Parathyroid adenoma (tissue), 2 donors: Measurements from ENCODE around the gene RASSF4.

ENCODE experiments used
- H2AFZ ChIP-seq: fragments of 300-600 bp; sonication (generic); one replicate; pipeline ENCODE4 v1.7.0; 2017; ENCODE audit warnings: antibody characterized with exemption, mild to moderate bottlenecking
- H3K27ac ChIP-seq: fragments of 300-600 bp; sonication (generic); one replicate; pipeline ENCODE4 v1.7.0; 2017
- H3K27me3 ChIP-seq: fragments of 300-600 bp; sonication (generic); one replicate; pipeline ENCODE4 v1.7.0; 2017; ENCODE audit warnings: low read length; ENCODE audit not compliant: control insufficient read depth, insufficient read depth
- H3K36me3 ChIP-seq: fragments of 300-600 bp; sonication (generic); one replicate; pipeline ENCODE4 v1.7.0; 2017; ENCODE audit warnings: low read length; ENCODE audit not compliant: control insufficient read depth, insufficient read depth
- H3K4me1 ChIP-seq: fragments of 300-600 bp; sonication (generic); one replicate; pipeline ENCODE4 v1.7.0; 2017; ENCODE audit warnings: control low read depth
- H3K4me2 ChIP-seq: fragments of 300-600 bp; sonication (generic); one replicate; pipeline ENCODE4 v1.7.0; 2017; ENCODE audit warnings: low read length
- H3K4me3 ChIP-seq: fragments of 300-600 bp; sonication (generic); one replicate; pipeline ENCODE4 v1.7.0; 2017; ENCODE audit warnings: low read depth, low read length
- H3K79me2 ChIP-seq: fragments of 300-600 bp; sonication (generic); one replicate; pipeline ENCODE4 v1.7.0; 2017; ENCODE audit warnings: control low read depth
- H3K9ac ChIP-seq: fragments of 300-600 bp; sonication (generic); one replicate; pipeline ENCODE4 v1.7.0; 2017; ENCODE audit warnings: mild to moderate bottlenecking
- H3K9me3 ChIP-seq: fragments of 300-600 bp; sonication (generic); one replicate; pipeline ENCODE4 v1.7.0; 2017; ENCODE audit warnings: low read length; ENCODE audit not compliant: control insufficient read depth
- CTCF ChIP-seq: fragments of 300-600 bp; sonication (generic); IDR thresholded peaks from one replicate; pipeline ENCODE4 v1.7.0; 2017; ENCODE audit warnings: antibody characterized with exemption, mild to moderate bottlenecking
- donor health status: primary hyperparathyroidism.

Gene RASSF4

DNA sequence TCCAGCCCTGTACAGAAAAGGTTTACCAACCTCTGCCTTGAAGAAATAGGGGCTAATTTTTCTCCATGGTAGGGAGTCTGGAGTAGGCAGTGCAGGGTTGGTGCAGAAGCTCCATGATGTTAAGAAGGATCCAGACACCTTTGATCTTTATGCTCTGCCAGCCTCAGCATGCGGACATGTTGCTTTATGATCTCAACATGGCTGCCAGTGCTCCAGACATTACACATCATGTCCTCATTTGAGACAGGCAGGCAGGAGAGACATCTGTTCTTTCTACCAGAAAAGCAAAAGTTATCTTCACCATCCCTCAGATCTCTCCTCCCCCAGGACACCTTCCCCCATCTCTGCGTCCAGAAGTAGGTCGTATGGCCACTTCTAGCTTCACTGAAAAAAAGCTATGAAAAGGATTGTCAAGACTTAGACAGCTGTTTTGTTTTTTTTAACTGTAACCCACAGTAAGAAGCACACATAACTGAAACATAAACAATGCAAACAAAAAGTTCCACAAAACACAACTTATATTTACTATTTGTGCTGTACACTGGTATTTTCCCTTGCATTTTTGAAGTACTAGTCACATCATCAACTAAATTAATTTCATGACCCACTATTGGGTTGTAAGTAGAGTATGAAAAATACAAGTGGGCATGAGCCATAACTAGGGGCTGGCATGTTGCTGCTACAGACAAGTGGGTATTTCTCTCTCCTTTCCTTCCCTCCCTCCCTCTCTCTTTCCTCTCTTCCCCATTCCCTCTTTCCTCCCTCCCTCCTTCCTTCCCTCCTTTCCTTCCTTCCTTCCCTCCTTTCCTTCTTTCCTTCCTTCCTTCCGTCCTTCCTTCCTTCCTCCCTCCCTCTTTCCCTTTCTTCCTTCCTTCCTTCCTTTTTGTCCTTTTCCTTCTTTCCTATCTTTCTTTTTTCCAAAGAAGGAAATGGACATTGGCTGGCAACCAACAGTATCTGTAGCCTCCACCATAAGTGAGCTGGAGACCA is 2.6 kb upstream of the RASSF4 start:
- no peak overlapping the region for H3K27ac ChIP-seq

GRCh38 chr10:44958196-44958897 is 1.3 kb upstream of the RASSF4 start:
- no peaks in the 10 kb centered on the region for H3K9me3 ChIP-seq
- H3K4me2 ChIP-seq: peak overlapping the region; percentile 70
- H3K36me3 ChIP-seq: no peaks in the 10 kb centered on the region
- peak overlapping the region; percentile 84 for H3K4me3 ChIP-seq
- H3K9ac ChIP-seq: no peak overlapping the region
- H2AFZ ChIP-seq: peak overlapping the region; percentile 97
- H3K79me2 ChIP-seq: peaks cover 9% of the 10 kb centered on the region
- no peak for TF ChIP-seq CTCF
- peak overlapping the region; percentile 82 for H3K27ac ChIP-seq
- H3K4me1 ChIP-seq: peaks cover 30% of the 10 kb centered on the region
- no peaks in the 10 kb centered on the region for H3K27me3 ChIP-seq

More for the DNA sequence above, 2.6 kb upstream of the RASSF4 start:
- Histone ChIP-seq H2AFZ (no peak overlapping the region), H3K9ac (no peak overlapping the region), H3K4me3 (no peak overlapping the region), H3K79me2 (peaks cover 9% of the 10 kb centered on the region), H3K4me2 (no peak overlapping the region), H3K27me3 (no peaks in the 10 kb centered on the region), H3K9me3 (no peaks in the 10 kb centered on the region), H3K4me1 (peaks cover 26% of the 10 kb centered on the region), H3K36me3 (no peaks in the 10 kb centered on the region)
- TF ChIP-seq CTCF: no peak

- no peaks in the 10 kb centered on the region for H3K9me3 ChIP-seq
- H3K4me1 ChIP-seq: peaks cover 33% of the 10 kb centered on the region
- H2AFZ ChIP-seq: peak overlapping the region; percentile 97
- H3K36me3 ChIP-seq: no peaks in the 10 kb centered on the region
- H3K9ac ChIP-seq: peak overlapping the region; percentile 42
- peak overlapping the region; percentile 84 for H3K4me3 ChIP-seq
- TF ChIP-seq CTCF: no peak
- peak overlapping the region; percentile 82 for H3K27ac ChIP-seq
- peaks cover 9% of the 10 kb centered on the region for H3K79me2 ChIP-seq
- peak overlapping the region; percentile 70 for H3K4me2 ChIP-seq
- H3K27me3 ChIP-seq: no peaks in the 10 kb centered on the region
These were observed 730 bp upstream of the RASSF4 start for GRCh38 chr10:44958898-44959246.

DNA sequence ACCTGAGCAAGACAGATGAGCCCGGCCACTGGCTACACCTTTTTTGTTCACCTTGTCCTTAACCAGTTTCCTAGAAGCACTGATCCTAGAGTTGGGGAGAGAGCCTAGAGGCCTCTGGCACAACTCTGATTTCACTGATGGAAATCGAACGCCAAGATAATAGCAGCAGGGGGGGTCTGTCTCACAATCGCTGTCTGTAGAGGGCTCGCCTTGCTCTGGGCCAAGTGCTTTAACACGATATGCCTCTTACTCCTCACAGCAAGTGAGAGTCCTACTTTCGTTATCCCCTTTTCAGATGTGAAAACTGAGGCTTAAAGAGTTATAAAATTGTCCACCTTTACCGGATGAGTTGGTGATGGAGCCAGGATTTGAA is 472 bp downstream of the RASSF4 start:
- H3K9ac ChIP-seq: no peak overlapping the region
- H3K79me2 ChIP-seq: peaks cover 9% of the 10 kb centered on the region
- peak overlapping the region; percentile 97 for H2AFZ ChIP-seq
- H3K4me1 ChIP-seq: peaks cover 45% of the 10 kb centered on the region
- peak overlapping the region; percentile 74 for H3K27ac ChIP-seq
- no peaks in the 10 kb centered on the region for H3K9me3 ChIP-seq
- H3K36me3 ChIP-seq: no peaks in the 10 kb centered on the region
- no peak for TF ChIP-seq CTCF
- peak overlapping the region; percentile 83 for H3K4me2 ChIP-seq
- peak overlapping the region; percentile 65 for H3K4me3 ChIP-seq
- H3K27me3 ChIP-seq: no peaks in the 10 kb centered on the region
